H54 (cell line): ENCODE data around the gene TMEM243.

Source experiments
- DNase-seq: peaks from one replicate; pipeline ENCODE4 v3.0.0; 2011; ENCODE audit warnings: low spot score, mixed read lengths; ENCODE audit not compliant: insufficient read length
- FAIRE-seq: peaks from 3 replicates; lab custom pipeline; 2011; peaks lifted over from hg19 to GRCh38; lab: Jason Lieb, UNC
- POLR2A ChIP-seq: IDR thresholded peaks from 2 replicates; pipeline ENCODE4 v1.6.1; 2011; ENCODE audit warnings: low read depth, mild to moderate bottlenecking, low read length

The TMEM243 gene

GRCh38 chr7:87159538-87159937 lies 60.0 kb downstream of the TMEM243 start:
- no peak for FAIRE-seq
- TF ChIP-seq POLR2A = no peak
- DNase-seq = no peak

- TF ChIP-seq POLR2A = no peak
- peak; percentile 64 for FAIRE-seq
- no peak for DNase-seq
Observed at GRCh38 chr7:87156709-87157108, 62.8 kb downstream of the TMEM243 start.

GRCh38 chr7:87155788-87156187 lies 63.7 kb downstream of the TMEM243 start:
- FAIRE-seq = no peak

GRCh38 chr7:87154569-87154968 lies 65.0 kb downstream of the TMEM243 start:
- FAIRE-seq = no peak
- DNase-seq = no peak
- TF ChIP-seq POLR2A = no peak

More at GRCh38 chr7:87155788-87156187, 63.7 kb downstream of the TMEM243 start:
- no peak for DNase-seq
- no peak for TF ChIP-seq POLR2A

GRCh38 chr7:87154166-87154565 lies 65.4 kb downstream of the TMEM243 start:
- DNase-seq (no peak), FAIRE-seq (no peak)
- TF ChIP-seq POLR2A = no peak

- no peak for TF ChIP-seq POLR2A
- FAIRE-seq (peak; percentile 20), DNase-seq (no peak)
Observed at GRCh38 chr7:87152897-87153641, 66.5 kb downstream of the TMEM243 start.

- FAIRE-seq (peak; percentile 92), DNase-seq (peak; percentile 84)
- peak; percentile 81 for TF ChIP-seq POLR2A
Observed at GRCh38 chr7:87152112-87152896, 67.2 kb downstream of the TMEM243 start, which contains the start of gene DMTF1. TSS of gene DMTF1 (plus strand) at chr7:87152453. CDS start at chr7:87164942, 12,489 bp downstream.

GRCh38 chr7:87151729-87152111 lies 67.8 kb downstream of the TMEM243 start:
- no peak for FAIRE-seq
- TF ChIP-seq POLR2A = no peak
- DNase-seq = peak; percentile 17

- DNase-seq = no peak
- TF ChIP-seq POLR2A = no peak
- no peak for FAIRE-seq
Observed at GRCh38 chr7:87151002-87151728, 68.4 kb downstream of the TMEM243 start.

GRCh38 chr7:87148332-87148955 lies 71.1 kb downstream of the TMEM243 start:
- no peak for TF ChIP-seq POLR2A
- no peak for DNase-seq
- FAIRE-seq = no peak

GRCh38 chr7:87147500-87147899 lies 72.0 kb downstream of the TMEM243 start:
- DNase-seq (no peak), FAIRE-seq (no peak)
- no peak for TF ChIP-seq POLR2A

- TF ChIP-seq POLR2A = no peak
- FAIRE-seq (no peak), DNase-seq (no peak)
Observed at GRCh38 chr7:87146740-87147386, 72.7 kb downstream of the TMEM243 start.
